Progenitor cell of endocrine pancreas (in vitro differentiated cells): ENCODE measurements around the gene ZDHHC3. TPM values are rescaled to one million over a fixed set of nuclear protein-coding genes. Genes with fewer than 3 reads are reported as not detected.
"Not testable (repeated sequence)": the region's sequence is repeated elsewhere in the genome, so short reads cannot be mapped to it uniquely, and the experiment has no call there.

Experiments
- DNase-seq: peaks from one replicate; pipeline ENCODE4 v3.0.0; 2021; ENCODE audit warnings: low spot score; ENCODE audit not compliant: unreplicated experiment
- H3K27ac Mint-ChIP-seq: 2 replicates; pipeline ENCODE4 v1.8.0; 2021; ENCODE audit warnings: mild to moderate bottlenecking, moderate library complexity, mixed read lengths
- H3K27me3 Mint-ChIP-seq: 2 replicates; pipeline ENCODE4 v1.8.0; 2021; ENCODE audit warnings: mixed read lengths
- H3K36me3 Mint-ChIP-seq: 2 replicates; pipeline ENCODE4 v1.8.0; 2022; ENCODE audit warnings: mixed read lengths; ENCODE audit not compliant: insufficient read depth
- H3K4me1 Mint-ChIP-seq: 2 replicates; pipeline ENCODE4 v1.8.0; 2021; ENCODE audit warnings: low read depth, mixed read lengths
- H3K4me3 Mint-ChIP-seq: 2 replicates; pipeline ENCODE4 v1.8.0; 2021; ENCODE audit warnings: low read depth, mild to moderate bottlenecking, moderate library complexity, mixed read lengths
- H3K9me3 Mint-ChIP-seq: 2 replicates; pipeline ENCODE4 v1.8.0; 2021; ENCODE audit warnings: low read depth, mixed read lengths
- total RNA-seq: library from RNA; stranded (reverse); gene quantifications from 2 replicates; pipeline ENCODE4 v1.2.1, GENCODE V29; 2021
- TF ChIP-seq, protein P1 (sequence below): fragments of 200-600 bp; sonication (generic); IDR thresholded peaks from one replicate; pipeline ENCODE4 v1.5.0; 2021; ENCODE audit warnings: antibody characterized with exemption, mild to moderate bottlenecking; ENCODE audit not compliant: unreplicated experiment

The ZDHHC3 gene
- total RNA-seq, 1 donor from 2014 or later: 64.9 TPM

- TF ChIP-seq, protein P1, sequence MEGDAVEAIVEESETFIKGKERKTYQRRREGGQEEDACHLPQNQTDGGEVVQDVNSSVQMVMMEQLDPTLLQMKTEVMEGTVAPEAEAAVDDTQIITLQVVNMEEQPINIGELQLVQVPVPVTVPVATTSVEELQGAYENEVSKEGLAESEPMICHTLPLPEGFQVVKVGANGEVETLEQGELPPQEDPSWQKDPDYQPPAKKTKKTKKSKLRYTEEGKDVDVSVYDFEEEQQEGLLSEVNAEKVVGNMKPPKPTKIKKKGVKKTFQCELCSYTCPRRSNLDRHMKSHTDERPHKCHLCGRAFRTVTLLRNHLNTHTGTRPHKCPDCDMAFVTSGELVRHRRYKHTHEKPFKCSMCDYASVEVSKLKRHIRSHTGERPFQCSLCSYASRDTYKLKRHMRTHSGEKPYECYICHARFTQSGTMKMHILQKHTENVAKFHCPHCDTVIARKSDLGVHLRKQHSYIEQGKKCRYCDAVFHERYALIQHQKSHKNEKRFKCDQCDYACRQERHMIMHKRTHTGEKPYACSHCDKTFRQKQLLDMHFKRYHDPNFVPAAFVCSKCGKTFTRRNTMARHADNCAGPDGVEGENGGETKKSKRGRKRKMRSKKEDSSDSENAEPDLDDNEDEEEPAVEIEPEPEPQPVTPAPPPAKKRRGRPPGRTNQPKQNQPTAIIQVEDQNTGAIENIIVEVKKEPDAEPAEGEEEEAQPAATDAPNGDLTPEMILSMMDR: no peak
- no peak for DNase-seq
- Mint-ChIP-seq H3K4me3 (no peak overlapping the region), H3K27me3 (no peaks in the 10 kb centered on the region), H3K27ac (no peak overlapping the region), H3K36me3 (peaks cover 2% of the 10 kb centered on the region), H3K9me3 (no peaks in the 10 kb centered on the region), H3K4me1 (no peaks in the 10 kb centered on the region)
Measured at GRCh38 chr3:44952689-44953088, 23.3 kb downstream of the ZDHHC3 start.

- no peak for DNase-seq
- H3K27ac Mint-ChIP-seq: no peak overlapping the region
- H3K27me3 Mint-ChIP-seq: no peaks in the 10 kb centered on the region
- no peaks in the 10 kb centered on the region for H3K4me1 Mint-ChIP-seq
- no peaks in the 10 kb centered on the region for H3K9me3 Mint-ChIP-seq
- no peak overlapping the region for H3K4me3 Mint-ChIP-seq
- H3K36me3 Mint-ChIP-seq: peaks cover 2% of the 10 kb centered on the region
- TF ChIP-seq, protein P1: no peak
Measured at GRCh38 chr3:44950275-44950734, 25.7 kb downstream of the ZDHHC3 start.

DNA sequence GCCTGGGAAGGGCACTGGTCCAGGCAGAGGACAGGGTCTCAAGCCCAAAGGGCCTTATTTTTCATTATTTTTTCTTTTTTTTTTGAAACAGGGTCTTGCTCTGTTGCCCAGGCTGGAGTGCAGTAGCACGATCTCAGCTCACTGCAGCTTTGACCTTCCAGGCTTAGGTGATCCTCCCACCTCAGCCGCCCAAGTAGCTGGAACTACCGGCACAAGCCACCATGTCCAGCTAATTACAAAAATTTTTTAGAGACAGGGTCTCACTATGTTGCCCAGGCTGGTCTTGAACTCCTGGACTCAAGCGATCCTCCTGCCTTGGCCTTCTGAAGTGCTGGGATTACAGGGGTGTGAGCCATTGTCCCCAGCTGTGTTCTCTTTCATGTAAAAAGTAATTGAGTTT is 26.2 kb downstream of the ZDHHC3 start:
- not testable (repeated sequence) for H3K36me3 Mint-ChIP-seq, H3K9me3 Mint-ChIP-seq, H3K4me3 Mint-ChIP-seq, DNase-seq, H3K27ac Mint-ChIP-seq, H3K4me1 Mint-ChIP-seq, H3K27me3 Mint-ChIP-seq

- Mint-ChIP-seq H3K4me3 (no peak overlapping the region), H3K27me3 (no peaks in the 10 kb centered on the region), H3K27ac (no peak overlapping the region), H3K36me3 (peaks cover 5% of the 10 kb centered on the region), H3K4me1 (no peaks in the 10 kb centered on the region), H3K9me3 (no peaks in the 10 kb centered on the region)
- DNase-seq: no peak
- TF ChIP-seq, protein P1: no peak
Measured at GRCh38 chr3:44948239-44948638, 27.7 kb downstream of the ZDHHC3 start.

- no peaks in the 10 kb centered on the region for H3K4me1 Mint-ChIP-seq
Measured at GRCh38 chr3:44942202-44942921, 33.6 kb downstream of the ZDHHC3 start.

More at GRCh38 chr3:44942202-44942921, 33.6 kb downstream of the ZDHHC3 start:
- H3K9me3 Mint-ChIP-seq: no peaks in the 10 kb centered on the region
- DNase-seq: no peak
- peaks cover 13% of the 10 kb centered on the region for H3K36me3 Mint-ChIP-seq
- H3K27me3 Mint-ChIP-seq: no peaks in the 10 kb centered on the region
- H3K27ac Mint-ChIP-seq: no peak overlapping the region
- TF ChIP-seq, protein P1: no peak
- no peak overlapping the region for H3K4me3 Mint-ChIP-seq
